Dermis microvascular lymphatic vessel endothelial cell (primary cell): ENCODE data around the gene C18orf32. TPM values are rescaled to one million over a fixed set of nuclear protein-coding genes. Genes with fewer than 3 reads are reported as not detected.
"Not testable (repeated sequence)": the region's sequence is repeated elsewhere in the genome, so short reads cannot be mapped to it uniquely, and the experiment has no call there.

ENCODE experiments used
- DNase-seq, 2 donors: peaks; one replicate each; pipeline versions ENCODE4 v3.0.0 to v3.0.0-alpha.2; 2010; ENCODE audit warnings: low read depth in 2 of 2
- total RNA-seq: library from RNA; depleted of rRNA; stranded (reverse); fragments of >200 nt; gene quantifications from 2 replicates; pipeline ENCODE4 v1.2.1, GENCODE V29; 2014

C18orf32 gene
- total RNA-seq, 1 donor from 2014 or later: 6.7 TPM

- DNase-seq: no peak
Observed at GRCh38 chr18:49503931-49504330, 16.9 kb upstream of the C18orf32 start.

- DNase-seq: no peak
Observed at GRCh38 chr18:49500201-49500921, 13.3 kb upstream of the C18orf32 start.

- no peak for DNase-seq
Observed at GRCh38 chr18:49499046-49499637, 12.1 kb upstream of the C18orf32 start.

GRCh38 chr18:49495480-49495879 lies 8.4 kb upstream of the C18orf32 start:
- DNase-seq: no peak

- no peak for DNase-seq
Observed at GRCh38 chr18:49495076-49495475, 8.0 kb upstream of the C18orf32 start.

GRCh38 chr18:49494660-49495059 lies 7.6 kb upstream of the C18orf32 start:
- peak in 1 of 2 donors; percentile 18 for DNase-seq

GRCh38 chr18:49492694-49493033 lies 5.6 kb upstream of the C18orf32 start:
- no peak for DNase-seq

- DNase-seq: peak; percentile 99
Observed at GRCh38 chr18:49491857-49492693, 5.0 kb upstream of the C18orf32 start, which contains the start of gene RPL17. TSS of gene RPL17 (minus strand) at chr18:49492465.

- no peak for DNase-seq
Observed at GRCh38 chr18:49491534-49491856, 4.5 kb upstream of the C18orf32 start.

GRCh38 chr18:49490246-49490762 lies 3.3 kb upstream of the C18orf32 start:
- DNase-seq: no peak

GRCh38 chr18:49487711-49488310 lies 777 bp upstream of the C18orf32 start:
- no peak for DNase-seq

- DNase-seq: no peak
Observed at GRCh38 chr18:49486606-49486952, 455 bp downstream of the C18orf32 start.

- no peak for DNase-seq
Observed at GRCh38 chr18:49486134-49486533, 900 bp downstream of the C18orf32 start.

- no peak for DNase-seq
Observed at GRCh38 chr18:49483198-49483597, 3.8 kb downstream of the C18orf32 start.

- DNase-seq: no peak
Observed at GRCh38 chr18:49481907-49482306, 5.1 kb downstream of the C18orf32 start.

GRCh38 chr18:49481317-49481716 lies 5.7 kb downstream of the C18orf32 start:
- DNase-seq: no peak

GRCh38 chr18:49479381-49480137 lies 7.5 kb downstream of the C18orf32 start:
- DNase-seq: no peak

- peak in 1 of 2 donors; percentile 84 for DNase-seq
Observed at GRCh38 chr18:49476664-49477411, 10.2 kb downstream of the C18orf32 start.

GRCh38 chr18:49474935-49475334 lies 12.1 kb downstream of the C18orf32 start:
- not testable (repeated sequence) for DNase-seq

GRCh38 chr18:49473721-49474120 lies 13.3 kb downstream of the C18orf32 start:
- no peak for DNase-seq

- no peak for DNase-seq
Observed at GRCh38 chr18:49472459-49472858, 14.6 kb downstream of the C18orf32 start.
